Measurements from ENCODE around the gene ROCK2. TPM values are rescaled to one million over a fixed set of nuclear protein-coding genes. Genes with fewer than 3 reads are reported as not detected.

ROCK2 gene
- total and polyA plus RNA-seq, 9 of the 15 experiments (the other 6 are each of a cell fraction or from before 2014, with no cell fraction given), result 4.9 to 30.6 (median 14.3) TPM

- peak; percentile 43 for TF ChIP-seq CTCFL (IDR thresholded peaks at IDR 0.05; ENCODE audit: borderline replicate concordance, insufficient read depth, low read depth, low read length, poor library complexity, severe bottlenecking)
- TF ChIP-seq EZH2 (IDR thresholded peaks at IDR 0.05; ENCODE audit: borderline replicate concordance, low read depth, low read length), result no peak
These were observed 23.5 kb downstream of the ROCK2 start (continued) for GRCh38 chr2:11320698-11321492.

GRCh38 chr2:11319939-11320338, 24.5 kb downstream of the ROCK2 start:
- peaks cover 4 to 7% of the 10 kb centered on the region in 2 experiments; a peak in 4 of 5 replicates for H3K4me1 ChIP-seq (replicated peaks in 1 of 2; ENCODE audit: control insufficient read depth in 2 of 2, insufficient read depth in 2 of 2, low read length in 2 of 2)
- ATAC-seq (peak; percentile 28; the same call in 1 of the 3 replicates), DNase-seq (ENCODE audit: extremely low read depth in 1 of 4, low spot score in 3 of 4) (no peak), FAIRE-seq (no peak)
- ChIA-PET CTCF (ENCODE audit: low intra/inter-chr PET ratio) (no interaction called here), POLR2A (interaction anchor here (0.7 to 1.5 kb wide), 4 partner anchors 12 to 26 kb away, joined by 3 to 5 read pairs (median 3); no protein-coding TSS in a partner anchor)
- no peaks in the 10 kb centered on the region for H3K9me3 ChIP-seq (replicated peaks; ENCODE audit: control insufficient read depth, insufficient read depth, low read depth, low read length)
- BruUV-seq (replicated peaks), result no TSS peak
- H3K79me2 ChIP-seq (ENCODE audit: control insufficient read depth, insufficient read depth, low read length), result peaks cover 70% of the 10 kb centered on the region
- no peaks in the 10 kb centered on the region for H3K27me3 ChIP-seq (ENCODE audit: control insufficient read depth in 2 of 2, insufficient read depth in 2 of 2, low read length in 2 of 2)
- H2AFZ ChIP-seq (ENCODE audit: low read depth, low read length), result no peak overlapping the region
- intact Hi-C loops (cut with micrococcal nuclease) (loop anchor here (5.0 kb wide), 1 partner anchor 88 kb away; no protein-coding TSS in a partner anchor), in situ Hi-C loops (cut with MboI) (no loop called here)
- no peaks in the 10 kb centered on the region for H3K36me3 ChIP-seq (ENCODE audit: control insufficient read depth, insufficient read depth, low read length)
- H3K9me1 ChIP-seq (ENCODE audit: control insufficient read depth, insufficient read depth, low read length), result no peaks in the 10 kb centered on the region
- no peak overlapping the region for H3K27ac ChIP-seq (ENCODE audit: extremely low read depth, low read depth, low read length)
- no peak overlapping the region for H3K4me2 ChIP-seq (ENCODE audit: insufficient read depth, low read length)
- H3K9ac ChIP-seq (ENCODE audit: insufficient read depth in 1 of 2, low read depth in 2 of 2, low read length in 2 of 2), result no peak overlapping the region
- no peaks in the 10 kb centered on the region for H4K20me1 ChIP-seq (replicated peaks; ENCODE audit: control insufficient read depth, insufficient read depth, low read length)
- no peak overlapping the region for H3K4me3 ChIP-seq
- TF ChIP-seq ZMIZ1 (IDR thresholded peaks at IDR 0.05; ENCODE audit: low read depth in 2 of 2, low read length in 2 of 2) (no peak), ZBTB17 (CRISPR knock-in tag; IDR thresholded peaks at IDR 0.05) (no peak), ETS2 (tag; IDR thresholded peaks at IDR 0.05; ENCODE audit: borderline replicate concordance, poor library complexity, severe bottlenecking) (no peak), HMG20A (CRISPR knock-in tag; conservative IDR thresholded peaks at IDR 0.05) (no peak), KLF6 (CRISPR knock-in tag; IDR thresholded peaks at IDR 0.05; ENCODE audit: borderline replicate concordance) (no peak)
- TF ChIP-seq, protein P1, sequence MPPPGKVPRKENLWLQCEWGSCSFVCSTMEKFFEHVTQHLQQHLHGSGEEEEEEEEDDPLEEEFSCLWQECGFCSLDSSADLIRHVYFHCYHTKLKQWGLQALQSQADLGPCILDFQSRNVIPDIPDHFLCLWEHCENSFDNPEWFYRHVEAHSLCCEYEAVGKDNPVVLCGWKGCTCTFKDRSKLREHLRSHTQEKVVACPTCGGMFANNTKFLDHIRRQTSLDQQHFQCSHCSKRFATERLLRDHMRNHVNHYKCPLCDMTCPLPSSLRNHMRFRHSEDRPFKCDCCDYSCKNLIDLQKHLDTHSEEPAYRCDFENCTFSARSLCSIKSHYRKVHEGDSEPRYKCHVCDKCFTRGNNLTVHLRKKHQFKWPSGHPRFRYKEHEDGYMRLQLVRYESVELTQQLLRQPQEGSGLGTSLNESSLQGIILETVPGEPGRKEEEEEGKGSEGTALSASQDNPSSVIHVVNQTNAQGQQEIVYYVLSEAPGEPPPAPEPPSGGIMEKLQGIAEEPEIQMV (tag; conservative IDR thresholded peaks at IDR 0.05; ENCODE audit: low read depth), result no peak
- TF ChIP-seq, protein P2, sequence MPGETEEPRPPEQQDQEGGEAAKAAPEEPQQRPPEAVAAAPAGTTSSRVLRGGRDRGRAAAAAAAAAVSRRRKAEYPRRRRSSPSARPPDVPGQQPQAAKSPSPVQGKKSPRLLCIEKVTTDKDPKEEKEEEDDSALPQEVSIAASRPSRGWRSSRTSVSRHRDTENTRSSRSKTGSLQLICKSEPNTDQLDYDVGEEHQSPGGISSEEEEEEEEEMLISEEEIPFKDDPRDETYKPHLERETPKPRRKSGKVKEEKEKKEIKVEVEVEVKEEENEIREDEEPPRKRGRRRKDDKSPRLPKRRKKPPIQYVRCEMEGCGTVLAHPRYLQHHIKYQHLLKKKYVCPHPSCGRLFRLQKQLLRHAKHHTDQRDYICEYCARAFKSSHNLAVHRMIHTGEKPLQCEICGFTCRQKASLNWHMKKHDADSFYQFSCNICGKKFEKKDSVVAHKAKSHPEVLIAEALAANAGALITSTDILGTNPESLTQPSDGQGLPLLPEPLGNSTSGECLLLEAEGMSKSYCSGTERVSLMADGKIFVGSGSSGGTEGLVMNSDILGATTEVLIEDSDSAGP (CRISPR knock-in tag; IDR thresholded peaks at IDR 0.05), result no peak
